ENCODE data around the gene GASK1A.

The GASK1A gene

GRCh38 chr3:42982645-42983412, 3.7 kb downstream of the GASK1A start:
- DNase-seq (ENCODE audit: low read depth in 2 of 2, low spot score in 1 of 2) = no peak

DNA sequence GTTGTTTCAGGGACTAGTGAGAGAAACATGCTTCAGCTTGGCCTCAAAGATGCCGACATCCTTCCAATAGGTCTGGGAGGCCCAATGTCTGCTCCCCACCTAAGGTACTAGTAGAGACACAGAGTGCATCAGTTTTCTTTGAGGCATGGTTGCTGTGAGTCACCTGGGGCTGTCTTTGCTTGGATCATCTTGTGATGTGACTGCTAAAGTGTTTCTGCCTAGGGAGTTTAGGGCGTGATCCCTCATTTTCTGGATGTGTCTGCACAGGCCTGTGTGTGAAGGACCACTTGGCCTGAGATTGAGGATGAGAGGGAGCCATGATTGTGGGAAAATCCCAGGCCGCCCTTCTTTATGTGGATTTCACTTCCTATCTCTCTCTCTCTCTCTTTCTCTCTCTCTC, 4.8 kb downstream of the GASK1A start:
- DNase-seq (ENCODE audit: low read depth in 2 of 2, low spot score in 1 of 2) = no peak

GRCh38 chr3:42984701-42985100, 5.6 kb downstream of the GASK1A start:
- no peak for DNase-seq (ENCODE audit: low read depth in 2 of 2, low spot score in 1 of 2)

- no peak for DNase-seq (ENCODE audit: low read depth in 2 of 2, low spot score in 1 of 2)
Observed at GRCh38 chr3:42988097-42988496, 9.0 kb downstream of the GASK1A start.

- no peak for DNase-seq (ENCODE audit: low read depth in 2 of 2, low spot score in 1 of 2)
Observed at GRCh38 chr3:42988566-42988965, 9.5 kb downstream of the GASK1A start.

DNA sequence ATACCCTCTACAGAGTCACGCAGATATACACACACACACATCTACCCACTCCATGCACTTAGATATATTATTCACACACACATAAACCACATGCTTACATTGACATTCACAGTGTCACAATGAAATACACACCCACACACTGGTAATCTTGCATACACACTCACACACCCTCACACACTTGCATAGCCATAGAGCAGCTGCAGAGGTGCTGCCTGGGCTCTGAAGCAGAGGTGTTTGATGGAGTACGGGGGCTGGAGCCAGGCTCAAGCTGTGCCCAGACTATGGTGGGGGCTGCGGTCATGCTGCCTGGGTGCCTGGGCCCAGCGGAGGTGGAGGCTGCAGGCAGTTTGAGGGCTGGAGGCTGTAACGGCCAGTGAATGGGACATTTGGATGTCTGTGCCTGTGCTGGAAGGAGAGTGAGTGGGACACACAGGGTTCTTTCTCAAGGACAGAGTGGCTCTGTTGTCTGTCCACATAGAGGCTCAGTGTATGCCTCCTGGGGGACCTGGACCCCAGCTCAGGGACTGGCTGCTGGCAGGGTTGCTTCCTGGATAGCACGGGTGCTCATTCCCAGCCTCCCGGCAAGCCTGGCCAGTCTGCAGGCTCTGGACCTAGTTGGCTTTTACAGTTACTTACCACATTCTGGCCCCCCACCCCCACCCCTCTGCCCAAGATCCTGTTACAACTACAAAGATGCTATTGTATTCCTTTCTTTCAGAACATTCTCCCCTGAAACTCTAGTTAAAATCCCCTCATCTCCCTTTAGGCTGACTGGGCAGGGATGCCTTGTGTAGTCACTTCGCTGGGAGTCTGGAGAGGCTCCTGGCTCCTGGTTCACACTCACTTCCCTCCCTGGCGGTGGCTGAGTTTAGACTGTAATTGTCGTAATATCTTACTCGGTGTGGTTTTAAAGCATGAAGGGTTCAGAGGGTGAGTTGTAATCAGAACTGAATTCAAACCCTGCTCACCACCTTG, 12.5 kb downstream of the GASK1A start:
- no peak for DNase-seq (ENCODE audit: low read depth in 2 of 2, low spot score in 1 of 2)

DNA sequence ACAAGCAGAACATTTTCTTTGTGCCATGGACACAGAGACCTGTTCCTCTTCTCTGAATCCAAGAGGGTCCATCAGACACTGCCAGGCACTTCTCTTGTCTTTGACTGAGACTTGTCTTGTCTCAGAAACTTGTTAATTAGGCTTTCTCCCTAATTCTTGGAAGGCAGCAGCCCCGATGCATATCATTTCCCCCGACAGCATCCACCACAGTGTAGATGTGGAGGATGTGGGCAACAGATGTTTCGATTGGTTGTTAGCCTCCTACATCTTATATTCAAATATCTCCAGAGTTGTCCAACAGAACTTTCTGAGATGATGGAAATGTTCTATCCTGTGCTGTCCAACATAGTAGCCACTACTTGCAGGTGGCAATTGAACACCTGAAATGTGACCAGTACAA, 15.5 kb downstream of the GASK1A start:
- DNase-seq (ENCODE audit: low read depth in 2 of 2, low spot score in 1 of 2) = no peak

DNA sequence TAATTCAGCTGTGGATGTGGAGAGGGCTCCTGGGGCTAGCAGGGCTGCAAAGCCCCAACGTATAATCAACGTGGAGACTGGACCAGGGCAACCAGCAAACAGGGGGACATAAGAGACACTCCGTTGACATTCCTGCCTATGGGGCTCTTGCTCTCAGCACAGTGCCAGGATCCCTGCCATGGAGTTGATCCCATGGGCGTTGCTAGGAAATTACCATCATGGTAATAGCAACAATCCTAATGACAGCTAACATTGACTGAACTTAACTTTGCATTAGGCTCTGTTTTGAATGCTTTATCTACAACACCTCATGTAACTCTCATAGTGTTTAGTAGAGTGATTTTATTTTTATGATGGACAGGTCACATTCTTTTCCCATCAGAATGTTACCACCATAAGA, 16.9 kb downstream of the GASK1A start:
- no peak for DNase-seq (ENCODE audit: low read depth in 2 of 2, low spot score in 1 of 2)

DNA sequence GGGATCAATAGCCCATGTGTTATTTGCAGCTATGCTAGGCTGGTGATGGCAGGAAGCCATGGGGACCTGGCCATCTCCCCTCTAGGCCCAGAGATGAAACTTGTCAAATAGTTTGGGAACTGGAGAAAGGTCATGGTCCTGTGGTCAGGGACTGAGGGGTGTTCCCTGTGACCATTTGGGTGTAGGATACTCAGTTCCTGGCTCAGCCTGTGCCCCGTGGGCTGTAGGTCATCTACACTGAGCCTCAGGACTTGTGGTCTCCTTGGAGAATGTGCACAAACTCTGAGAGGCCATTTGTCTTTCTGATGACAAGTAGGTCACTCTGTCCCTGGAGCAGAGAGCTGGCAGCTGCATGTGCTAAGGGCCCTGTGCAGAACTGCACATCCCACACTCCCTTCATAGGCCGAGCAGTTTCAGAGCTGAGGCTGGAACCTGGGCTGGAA, 17.5 kb downstream of the GASK1A start:
- no peak for DNase-seq (ENCODE audit: low read depth in 2 of 2, low spot score in 1 of 2)

DNA sequence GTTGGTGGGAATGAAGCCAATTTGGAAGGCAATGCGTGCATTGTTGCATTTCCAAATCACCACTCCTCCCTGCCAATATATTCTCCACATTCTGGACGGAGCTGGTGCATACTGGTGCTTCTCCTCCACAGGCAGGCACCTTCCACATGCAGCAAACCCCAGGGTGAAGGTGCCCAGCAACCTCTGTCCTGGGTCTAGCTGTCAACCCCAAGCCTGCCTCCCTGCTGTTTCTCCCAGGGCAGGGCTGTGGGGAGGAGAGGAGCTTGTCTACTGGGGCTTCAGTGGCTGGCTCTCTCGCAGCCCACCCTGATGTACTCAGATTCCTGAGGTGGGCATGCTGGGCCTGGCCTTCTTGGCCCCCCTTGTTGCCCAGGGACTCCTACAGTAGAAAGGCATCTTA, 20.1 kb downstream of the GASK1A start:
- no peak for DNase-seq (ENCODE audit: low read depth in 2 of 2, low spot score in 1 of 2)

GRCh38 chr3:42999632-43000031, 20.5 kb downstream of the GASK1A start:
- DNase-seq (ENCODE audit: low read depth in 2 of 2, low spot score in 1 of 2) = no peak

- no peak for DNase-seq (ENCODE audit: low read depth in 2 of 2, low spot score in 1 of 2)
Observed at GRCh38 chr3:43000387-43000786, 21.3 kb downstream of the GASK1A start.

- no peak for DNase-seq (ENCODE audit: low read depth in 2 of 2, low spot score in 1 of 2)
Observed at GRCh38 chr3:43001094-43001553, 22.0 kb downstream of the GASK1A start.

DNA sequence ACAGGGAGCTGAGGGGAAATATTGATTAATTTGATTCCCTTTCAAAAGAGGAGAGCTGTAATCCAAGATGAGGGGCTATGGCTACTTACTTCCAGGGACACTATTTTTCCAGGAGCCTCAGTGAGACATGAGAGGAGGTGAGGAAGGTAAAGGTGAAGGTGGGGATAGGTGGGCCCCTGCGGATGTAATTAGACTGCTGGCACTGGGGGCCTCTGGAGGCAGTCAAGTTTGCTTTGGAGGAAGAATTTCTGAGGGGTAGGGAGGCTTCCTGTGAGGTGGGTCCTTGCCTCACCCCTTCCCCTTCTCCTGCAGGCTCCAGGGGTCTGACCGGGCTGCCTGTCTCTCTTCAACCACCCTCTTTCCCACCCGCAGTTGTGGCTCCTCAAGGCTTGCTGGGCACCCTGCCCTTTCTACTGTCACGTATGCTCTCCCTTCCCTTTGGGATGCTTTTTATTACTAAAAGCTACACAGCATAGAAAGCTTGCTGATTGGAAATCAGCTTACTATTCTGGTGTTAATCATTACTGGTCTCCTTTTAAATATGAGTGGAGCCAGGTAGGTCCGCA, 22.5 kb downstream of the GASK1A start:
- no peak for DNase-seq (ENCODE audit: low read depth in 2 of 2, low spot score in 1 of 2)

GRCh38 chr3:43004282-43004681, 25.2 kb downstream of the GASK1A start:
- no peak for DNase-seq (ENCODE audit: low read depth in 2 of 2, low spot score in 1 of 2)

GRCh38 chr3:43005253-43005652, 26.1 kb downstream of the GASK1A start:
- no peak for DNase-seq (ENCODE audit: low read depth in 2 of 2, low spot score in 1 of 2)

GRCh38 chr3:43005981-43006380, 26.9 kb downstream of the GASK1A start:
- DNase-seq (ENCODE audit: low read depth in 2 of 2, low spot score in 1 of 2) = no peak

- DNase-seq (ENCODE audit: low read depth in 2 of 2, low spot score in 1 of 2) = no peak
Observed at GRCh38 chr3:43006825-43007224, 27.7 kb downstream of the GASK1A start.

- no peak for DNase-seq (ENCODE audit: low read depth in 2 of 2, low spot score in 1 of 2)
Observed at GRCh38 chr3:43009547-43009946, 30.4 kb downstream of the GASK1A start.

GRCh38 chr3:43010638-43011037, 31.5 kb downstream of the GASK1A start:
- DNase-seq (ENCODE audit: low read depth in 2 of 2, low spot score in 1 of 2) = no peak

DNA sequence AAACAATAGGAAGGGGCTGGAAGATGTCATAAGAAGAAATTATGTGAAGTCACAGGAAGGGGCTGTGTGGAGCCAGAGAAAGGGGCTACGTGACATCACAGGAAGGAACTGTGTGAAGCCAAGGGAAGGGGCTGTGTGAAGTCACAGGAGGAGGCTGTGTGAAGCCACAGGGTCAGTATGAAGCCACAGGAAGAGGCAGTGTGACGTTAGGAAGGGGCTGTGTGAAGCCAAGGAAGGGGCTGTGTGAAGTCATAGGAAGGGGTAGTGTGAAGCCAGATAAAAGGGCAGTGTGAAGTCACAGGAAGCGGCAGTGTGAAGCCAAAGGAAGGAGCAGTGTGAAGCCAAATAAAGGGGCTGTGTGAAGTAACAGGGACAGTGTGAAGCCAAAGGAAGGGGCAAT, 32.5 kb downstream of the GASK1A start:
- DNase-seq (ENCODE audit: low read depth in 2 of 2, low spot score in 1 of 2) = no peak

DNA sequence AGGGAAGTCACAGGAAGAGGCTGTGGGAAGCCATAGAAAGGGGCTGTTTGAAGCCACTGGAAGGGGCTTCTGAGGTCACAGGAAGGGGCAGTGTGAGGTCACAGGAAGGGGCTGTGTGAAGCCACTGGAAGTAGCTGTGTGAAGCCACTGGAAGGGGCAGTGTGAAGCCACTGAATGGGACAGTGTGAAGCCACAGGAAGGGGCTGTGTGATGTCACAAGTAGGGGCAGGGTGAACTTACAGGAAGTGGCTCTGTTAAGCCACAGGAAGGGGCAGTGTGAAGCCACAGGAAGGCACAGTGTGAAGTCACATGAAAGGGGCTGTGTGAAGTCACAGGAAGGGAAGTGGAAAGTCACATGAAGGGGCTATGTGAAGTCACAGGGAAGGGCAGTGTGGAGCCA, 33.1 kb downstream of the GASK1A start:
- DNase-seq (ENCODE audit: low read depth in 2 of 2, low spot score in 1 of 2) = no peak

Data from stimulated activated CD8-positive, alpha-beta memory T cell treated with anti-CD3 and anti-CD28 coated beads, Interleukin-4, amount 100 ng/mL, for 4 hours (primary cell).